ENCODE data around the gene EXOC2.

DNA sequence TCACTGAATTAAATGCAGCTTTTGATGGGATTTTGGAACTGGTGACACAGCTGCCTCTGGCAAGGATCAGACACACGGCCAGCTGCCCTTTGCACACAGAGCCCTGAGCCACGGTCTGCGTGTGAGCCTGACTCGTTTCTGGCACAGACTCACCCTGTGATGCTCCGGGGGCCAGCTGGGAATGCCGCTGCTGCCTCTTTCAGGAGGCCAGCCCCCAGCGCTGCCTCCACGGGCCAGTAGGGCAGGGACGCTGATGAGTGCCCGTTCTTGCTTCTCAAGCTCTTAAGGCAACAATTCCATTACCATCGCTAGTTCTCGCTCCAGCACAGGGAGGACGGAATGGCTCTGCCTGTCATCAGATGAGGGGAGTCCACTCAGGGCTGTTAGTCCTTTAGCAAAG, 239.8 kb downstream of the EXOC2 start:
- TF ChIP-seq, protein P1, sequence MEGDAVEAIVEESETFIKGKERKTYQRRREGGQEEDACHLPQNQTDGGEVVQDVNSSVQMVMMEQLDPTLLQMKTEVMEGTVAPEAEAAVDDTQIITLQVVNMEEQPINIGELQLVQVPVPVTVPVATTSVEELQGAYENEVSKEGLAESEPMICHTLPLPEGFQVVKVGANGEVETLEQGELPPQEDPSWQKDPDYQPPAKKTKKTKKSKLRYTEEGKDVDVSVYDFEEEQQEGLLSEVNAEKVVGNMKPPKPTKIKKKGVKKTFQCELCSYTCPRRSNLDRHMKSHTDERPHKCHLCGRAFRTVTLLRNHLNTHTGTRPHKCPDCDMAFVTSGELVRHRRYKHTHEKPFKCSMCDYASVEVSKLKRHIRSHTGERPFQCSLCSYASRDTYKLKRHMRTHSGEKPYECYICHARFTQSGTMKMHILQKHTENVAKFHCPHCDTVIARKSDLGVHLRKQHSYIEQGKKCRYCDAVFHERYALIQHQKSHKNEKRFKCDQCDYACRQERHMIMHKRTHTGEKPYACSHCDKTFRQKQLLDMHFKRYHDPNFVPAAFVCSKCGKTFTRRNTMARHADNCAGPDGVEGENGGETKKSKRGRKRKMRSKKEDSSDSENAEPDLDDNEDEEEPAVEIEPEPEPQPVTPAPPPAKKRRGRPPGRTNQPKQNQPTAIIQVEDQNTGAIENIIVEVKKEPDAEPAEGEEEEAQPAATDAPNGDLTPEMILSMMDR (IDR thresholded peaks at IDR 0.05): no peak
- TF ChIP-seq POLR2A (IDR thresholded peaks at IDR 0.05): no peak

Data from adrenal gland (tissue), 5 donors.